Measurements from ENCODE around the gene PABPC5. TPM values are rescaled to one million over a fixed set of nuclear protein-coding genes. Genes with fewer than 3 reads are reported as not detected.

The PABPC5 gene
- total RNA-seq = 1 to 10 TPM in 2 of 6 donors, under 1 TPM in 3, not detected in 1; 0.33 to 1.2 (median 0.89) TPM

GRCh38 chrX:91434351-91435168 is at the start of gene PABPC5:
Gene PABPC5, plus strand, starts transcription at chrX:91434839. Its CDS starts 739 bp downstream, at chrX:91435578.
- no peaks in the 10 kb centered on the region for H3K4me1 ChIP-seq
- peak within 1 kb of the TSS in 3 of 4 donors; percentile 33 to 49 (median 49) for H3K4me3 ChIP-seq
- H3K36me3 ChIP-seq = no peaks in the 10 kb centered on the region
- H3K27me3 ChIP-seq = no peaks in the 10 kb centered on the region
- TF ChIP-seq POLR2AphosphoS5 (IDR thresholded peaks at IDR 0.05) (peak; percentile 10 to 68), EP300 (IDR thresholded peaks at IDR 0.05) (no peak), POLR2A (IDR thresholded peaks at IDR 0.05) (peak in 3 of 4 donors; percentile 16 to 49 (median 24))
- peak within 1 kb of the TSS; percentile 71 to 83 (median 77) for H3K27ac ChIP-seq
- WGBS, 2 donors = 12 to 17% methylated on average over 23 to 47 of the region's 48 CpGs
- H3K9me3 ChIP-seq = no peaks in the 10 kb centered on the region
- ATAC-seq (ENCODE audit: low FRiP score in 2 of 2) (peak; percentile 91 to 99), DNase-seq (peak; percentile 39 to 90)

GRCh38 chrX:91389026-91389425 is 45.6 kb upstream of the PABPC5 start:
- no peaks in the 10 kb centered on the region for H3K27me3 ChIP-seq
- TF ChIP-seq POLR2AphosphoS5 (IDR thresholded peaks at IDR 0.05) (no peak), CTCF (IDR thresholded peaks at IDR 0.05) (no peak), EP300 (IDR thresholded peaks at IDR 0.05) (no peak), POLR2A (IDR thresholded peaks at IDR 0.05) (no peak)
- DNase-seq (no peak), ATAC-seq (ENCODE audit: low FRiP score in 2 of 2) (no peak)
- H3K4me3 ChIP-seq = no peak overlapping the region
- no peaks in the 10 kb centered on the region for H3K9me3 ChIP-seq
- no peaks in the 10 kb centered on the region for H3K36me3 ChIP-seq
- 71 to 94% methylated on average over 2 of the region's 2 CpGs for WGBS, 2 donors
- no peak overlapping the region for H3K27ac ChIP-seq
- H3K4me1 ChIP-seq = no peaks in the 10 kb centered on the region

- Histone ChIP-seq H3K27ac (no peak overlapping the region), H3K27me3 (no peaks in the 10 kb centered on the region), H3K4me1 (no peaks in the 10 kb centered on the region), H3K4me3 (no peak overlapping the region), H3K9me3 (no peaks in the 10 kb centered on the region), H3K36me3 (no peaks in the 10 kb centered on the region)
- 28 to 30% methylated on average over 6 of the region's 6 CpGs for WGBS, 2 donors
- DNase-seq (no peak), ATAC-seq (ENCODE audit: low FRiP score in 2 of 2) (no peak)
- TF ChIP-seq EP300 (IDR thresholded peaks at IDR 0.05) = no peak
- peak in 2 of 6 experiments; percentile 21 to 31 for TF ChIP-seq CTCF (IDR thresholded peaks at IDR 0.05)
- no peak for TF ChIP-seq POLR2AphosphoS5 (IDR thresholded peaks at IDR 0.05)
- no peak for TF ChIP-seq POLR2A (IDR thresholded peaks at IDR 0.05)
These were observed 19.9 kb upstream of the PABPC5 start for GRCh38 chrX:91414713-91415112.

GRCh38 chrX:91435395-91435794 is 756 bp downstream of the PABPC5 start:
- ATAC-seq (ENCODE audit: low FRiP score in 2 of 2) (peak in 1 of 2 donors; percentile 31), DNase-seq (no peak)
- Histone ChIP-seq H3K27me3 (no peaks in the 10 kb centered on the region), H3K36me3 (no peaks in the 10 kb centered on the region), H3K4me3 (peak overlapping the region in 3 of 4 donors; percentile 33 to 49 (median 49)), H3K4me1 (no peaks in the 10 kb centered on the region), H3K27ac (peak overlapping the region; percentile 71 to 83 (median 77)), H3K9me3 (no peaks in the 10 kb centered on the region)
- TF ChIP-seq CTCF (IDR thresholded peaks at IDR 0.05) (no peak), EP300 (IDR thresholded peaks at IDR 0.05) (no peak), POLR2AphosphoS5 (IDR thresholded peaks at IDR 0.05) (no peak), POLR2A (IDR thresholded peaks at IDR 0.05) (no peak)
- 45 to 51% methylated on average over 10 to 14 of the region's 14 CpGs for WGBS, 2 donors

Small RNAs within 50 kb of the gene (small RNA-seq; reads per million reads assigned to genes)
- gene AL662874.1 = 0 reads per million in 4 donors

All from upper lobe of left lung (tissue), 6 donors.